SIG-M5 treated with dmso at 0.1 percent for 504 hours (cell line): ENCODE results near the gene BID.

Source experiments
- DNase-seq: peaks from one replicate; lab custom pipeline; 2025; ENCODE audit not compliant: unreplicated experiment; lab: John Stamatoyannopoulos, UW

BID gene

DNA sequence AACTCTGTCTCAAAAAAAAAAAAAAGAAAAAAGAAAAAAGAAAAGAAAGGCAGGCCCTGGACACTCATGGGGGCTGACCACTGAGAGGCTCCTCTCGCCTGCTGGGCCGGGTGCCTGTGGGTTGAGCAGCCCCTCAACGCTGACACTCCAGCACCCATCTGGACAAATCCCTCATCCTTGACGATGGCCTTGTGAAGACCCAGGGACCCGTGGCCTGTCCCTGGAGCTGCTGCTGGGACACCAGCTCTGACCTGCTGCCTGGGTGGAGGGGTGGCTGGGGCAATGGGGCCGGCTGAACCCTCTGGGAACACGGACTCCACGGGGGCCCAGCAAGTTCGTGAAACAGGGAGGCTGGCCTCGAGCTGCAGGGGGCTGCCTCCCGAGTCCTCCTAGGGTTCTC is 10.5 kb upstream of the BID start:
- no peak for DNase-seq

DNA sequence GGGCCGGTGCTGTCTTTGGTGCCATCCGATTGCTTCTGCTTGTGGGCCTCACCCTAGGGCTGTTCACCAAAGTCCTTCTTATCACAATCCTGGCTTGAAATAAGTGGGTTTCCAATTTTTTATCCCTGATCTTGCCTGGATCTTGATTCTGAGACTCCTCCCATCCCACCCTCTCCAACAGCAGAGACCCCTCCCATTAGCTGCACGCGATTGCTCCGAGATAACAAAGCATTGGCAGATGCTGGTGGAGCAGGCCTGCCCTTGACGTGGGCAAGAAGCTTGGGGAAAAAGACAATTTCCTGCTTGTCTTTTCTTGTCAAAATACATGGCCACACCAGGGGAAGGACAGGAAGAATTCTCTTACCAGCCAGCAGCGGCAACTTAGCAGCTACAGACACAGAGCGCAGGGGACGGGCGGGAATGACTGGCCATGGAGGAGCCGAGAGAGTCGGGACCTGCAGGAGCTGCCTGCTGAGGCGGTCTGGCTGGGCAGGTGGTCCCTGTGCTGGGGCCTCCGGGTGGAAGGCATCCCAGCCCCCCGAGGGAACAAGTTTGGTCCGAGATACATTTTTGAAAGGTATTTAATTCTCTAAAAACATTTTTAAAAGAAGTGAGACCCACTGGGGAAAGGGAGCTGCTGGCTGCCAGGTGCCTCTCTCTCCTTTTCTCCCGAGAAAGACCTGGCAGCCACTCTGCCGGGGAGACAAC is 9.7 kb upstream of the BID start:
- no peak for DNase-seq

DNA sequence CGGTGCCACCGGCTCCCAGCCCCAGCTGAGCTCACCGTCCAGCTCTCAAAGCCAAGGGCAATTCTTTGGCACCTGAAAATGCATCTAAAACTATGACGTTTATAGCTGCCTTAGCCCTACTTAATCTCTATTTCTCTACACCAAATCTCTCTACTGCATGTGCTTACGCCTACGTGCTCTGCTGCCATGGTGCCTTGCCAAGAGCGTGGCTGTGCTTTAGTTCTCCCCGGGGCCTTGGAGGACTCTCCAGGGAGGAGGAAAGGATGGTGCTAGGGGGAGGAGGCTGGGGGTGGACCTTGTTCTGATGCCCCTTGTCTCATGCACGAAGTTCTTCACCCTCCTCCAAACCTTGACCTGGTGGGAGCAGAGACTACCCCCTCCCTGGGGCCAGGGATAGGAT is 9.0 kb upstream of the BID start:
- no peak for DNase-seq

DNA sequence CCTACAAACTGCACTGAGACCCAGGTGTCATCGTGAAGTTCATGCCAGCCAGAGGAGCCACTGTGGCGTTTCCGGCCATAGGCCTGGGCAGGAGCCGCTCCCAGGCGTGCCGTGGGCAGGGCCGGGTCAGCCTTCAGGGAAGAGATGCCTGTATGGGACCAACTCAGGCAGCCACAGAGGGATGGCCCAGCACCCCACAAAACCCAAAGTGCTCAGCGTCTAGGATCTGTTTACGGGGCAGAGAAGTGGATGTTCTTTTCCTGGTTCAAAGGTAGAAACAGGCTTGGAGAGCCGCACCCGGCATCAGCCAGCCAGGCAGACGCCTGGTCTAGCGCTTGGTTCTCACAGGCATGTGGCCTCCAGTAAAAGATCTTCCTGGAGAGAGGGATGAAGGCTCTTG is 8.4 kb upstream of the BID start:
- DNase-seq, result no peak

DNA sequence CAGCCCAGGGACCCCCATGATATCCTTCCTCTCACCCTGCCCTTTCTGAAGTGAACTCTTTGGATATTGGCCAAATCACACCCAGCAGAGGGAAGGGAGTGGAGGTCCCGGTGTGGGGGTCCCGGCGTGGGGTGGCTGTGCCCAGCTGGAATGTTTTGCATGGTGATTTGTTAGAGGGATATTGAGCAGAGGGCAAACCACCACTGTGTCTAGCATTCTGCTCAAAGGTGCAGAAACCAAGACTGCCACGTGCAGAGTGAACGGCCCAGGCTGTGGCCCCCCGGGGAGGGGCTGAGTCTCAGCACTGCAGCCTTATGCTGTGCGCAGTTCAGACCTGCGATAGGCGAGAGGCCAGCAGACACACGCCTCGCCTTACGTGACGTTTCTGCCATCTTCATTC is 7.9 kb upstream of the BID start:
- no peak for DNase-seq

DNA sequence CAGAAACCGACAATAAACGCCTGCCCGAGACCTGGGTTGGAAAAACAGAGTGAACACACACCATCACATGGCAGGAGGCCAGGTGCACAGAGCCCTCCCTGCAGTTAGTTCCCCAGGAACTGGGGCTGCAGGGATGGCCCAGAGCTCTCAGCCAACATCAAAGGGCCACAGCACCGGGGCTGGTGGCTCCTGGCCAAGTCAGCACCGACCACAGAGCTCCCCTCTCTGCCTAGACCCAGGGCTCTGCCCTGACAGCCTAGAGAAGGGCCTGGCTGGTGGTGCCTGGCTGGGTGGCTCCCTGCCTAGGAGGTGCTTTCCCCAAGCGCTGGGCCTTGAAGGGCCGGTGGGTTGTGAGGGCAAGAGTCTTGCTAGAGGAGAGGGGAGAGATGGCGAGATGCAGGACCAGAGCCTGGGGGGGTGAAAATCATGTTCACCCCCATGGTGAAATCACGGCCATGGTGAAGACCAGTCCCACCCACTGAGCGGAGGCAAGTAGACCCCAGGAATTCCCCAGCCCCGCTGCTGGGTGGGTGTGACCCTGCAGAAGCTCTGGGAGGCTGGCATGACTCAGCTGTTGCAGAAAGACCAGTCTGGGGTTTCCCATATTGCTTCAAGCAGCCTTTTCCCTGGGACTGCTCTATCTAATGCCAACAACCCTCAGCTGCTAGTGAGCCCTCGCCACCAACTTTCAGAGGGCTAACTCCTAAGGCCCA is 7.2 kb upstream of the BID start:
- DNase-seq, result peak; percentile 13

DNA sequence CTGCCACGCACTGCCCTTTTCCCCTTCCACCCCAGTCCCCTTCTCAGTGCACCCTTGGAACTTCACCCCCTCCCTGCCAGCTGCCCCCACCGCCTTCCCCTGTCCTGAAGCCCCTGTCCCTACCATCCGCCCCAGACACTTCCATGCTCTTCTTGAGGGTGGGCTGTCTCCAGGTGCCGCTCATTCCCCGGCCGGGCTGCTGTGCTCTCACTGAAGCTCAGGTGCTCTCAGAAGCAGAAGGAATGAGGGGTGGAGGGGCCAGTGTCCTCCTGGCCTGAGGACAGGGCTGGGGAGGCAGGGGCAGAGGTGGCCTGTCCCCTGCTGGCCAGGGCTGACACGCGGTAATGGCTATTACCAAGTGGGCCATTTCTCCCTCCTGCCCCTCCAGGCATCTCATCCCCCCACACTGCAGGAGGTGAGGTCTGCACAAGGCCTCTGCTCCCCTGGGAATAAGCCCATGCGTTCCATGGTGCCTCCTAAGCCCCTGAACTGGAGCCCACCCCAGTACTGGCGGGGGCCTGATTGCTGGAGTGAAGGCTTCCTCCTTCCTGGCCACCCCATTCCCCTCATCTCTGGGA is 6.6 kb upstream of the BID start:
- no peak for DNase-seq

DNA sequence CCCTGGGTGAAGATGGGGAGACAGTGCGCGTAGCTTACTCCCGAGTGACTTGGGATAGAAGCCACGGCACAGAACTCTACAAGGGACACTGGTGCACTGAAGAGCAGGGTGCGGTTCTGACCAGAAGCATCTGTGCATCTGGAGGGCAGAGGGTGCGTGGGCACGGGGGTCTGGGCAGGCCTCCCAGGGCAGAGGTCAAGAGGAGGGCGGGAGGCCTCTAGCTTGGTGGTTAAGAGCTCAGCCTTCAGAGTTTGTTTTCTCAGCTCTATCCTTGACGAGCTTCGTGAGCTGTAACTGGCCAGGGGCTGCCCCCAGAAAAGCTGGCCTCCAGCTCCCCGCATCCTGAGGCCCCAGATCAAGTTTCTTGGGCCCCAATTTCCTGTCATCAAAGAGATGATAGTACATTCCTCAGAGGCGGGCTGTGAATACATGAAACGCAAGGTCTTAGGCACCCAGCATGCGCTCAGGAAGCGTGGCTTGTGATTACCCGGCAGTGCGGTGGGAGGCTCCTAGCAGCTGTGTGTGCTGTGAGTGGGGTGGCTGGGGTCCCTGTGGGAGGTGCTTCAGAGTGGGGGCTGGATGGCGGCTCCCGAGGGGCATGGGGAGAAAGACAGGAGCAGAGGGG is 6.0 kb upstream of the BID start:
- DNase-seq, result no peak

DNA sequence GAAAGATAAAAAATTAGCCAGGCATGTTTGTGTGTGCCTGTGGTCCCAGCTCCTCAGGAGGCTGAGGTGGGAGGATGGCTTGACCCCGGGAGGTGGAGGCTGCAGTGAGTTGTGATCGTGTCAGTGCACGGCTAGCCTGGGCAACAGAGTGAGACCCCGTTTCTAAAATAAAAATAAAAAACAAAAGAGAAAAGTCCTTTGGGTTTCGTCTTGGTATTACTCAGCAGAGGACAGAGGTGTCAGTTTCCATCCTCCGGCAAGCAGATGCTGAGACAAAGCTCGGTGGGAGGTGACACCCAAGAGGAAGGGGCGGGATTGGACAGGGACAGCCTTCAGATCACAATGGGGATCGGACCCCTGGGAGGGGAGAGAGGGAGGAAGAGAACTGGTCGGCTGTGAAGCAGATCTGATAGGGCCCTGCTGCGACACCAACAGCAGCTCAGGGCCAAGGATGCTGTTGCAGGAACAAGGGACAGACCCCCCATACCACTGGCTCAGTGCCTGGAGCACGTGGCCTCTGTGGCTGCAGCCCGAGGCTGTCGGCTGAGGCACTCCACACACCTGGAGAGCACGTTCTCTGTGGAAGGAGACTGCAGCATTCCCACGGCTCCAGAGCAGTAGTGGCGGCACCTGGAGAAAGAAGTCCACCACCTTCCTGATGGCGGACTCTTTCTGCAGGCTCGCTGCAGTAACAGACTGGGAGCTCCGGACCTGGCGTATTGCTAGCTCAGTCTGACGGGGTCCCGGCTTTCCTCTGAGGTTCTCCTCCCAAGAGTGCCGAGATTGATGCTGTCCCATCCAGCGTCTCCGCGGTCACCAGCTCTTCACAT is 5.2 kb upstream of the BID start:
- no peak for DNase-seq

DNA sequence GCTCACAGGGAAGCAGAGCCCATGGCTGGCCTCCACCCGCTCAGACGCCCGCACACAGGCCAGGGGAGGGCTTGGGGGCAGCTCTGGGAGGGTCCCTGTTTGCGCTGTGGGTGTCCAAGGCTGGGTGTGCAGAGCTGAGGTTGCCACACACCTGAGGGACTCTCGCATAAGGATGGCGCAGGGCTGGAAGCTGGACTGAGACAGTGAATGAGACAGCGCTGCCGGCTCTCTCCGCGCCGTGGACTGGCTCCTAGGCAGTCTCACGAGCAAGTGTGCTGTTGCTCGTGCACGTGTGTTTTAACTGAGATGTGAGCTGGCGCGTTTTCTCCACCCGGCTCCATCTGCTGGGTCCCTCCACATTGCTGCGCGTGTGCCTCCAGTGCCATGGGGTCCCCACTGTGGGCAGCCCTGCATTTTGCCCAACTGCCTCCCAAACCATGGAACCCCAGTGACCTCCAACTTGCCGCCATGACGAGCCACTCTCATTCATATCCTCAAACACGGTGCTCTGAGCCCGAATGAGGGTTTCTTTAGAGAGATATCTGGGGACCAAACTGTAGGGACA is 4.2 kb upstream of the BID start:
- DNase-seq, result no peak

DNA sequence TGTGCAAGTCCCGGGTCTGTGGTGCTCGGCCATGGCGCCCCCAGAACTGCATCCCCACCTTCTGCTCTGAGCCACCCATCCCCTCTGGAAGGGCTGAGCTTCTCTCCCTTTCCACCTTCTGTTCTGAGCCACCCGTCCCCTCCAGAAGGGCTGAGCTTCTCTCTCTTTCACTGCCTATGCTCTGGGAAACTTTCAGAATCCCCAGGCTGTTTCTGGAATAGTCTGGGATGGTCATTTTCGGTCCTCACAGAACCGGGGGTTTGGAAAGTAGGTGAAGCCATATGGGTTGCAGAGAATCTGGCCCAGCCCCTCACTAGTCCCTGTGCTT is 3.4 kb upstream of the BID start:
- DNase-seq, result no peak

DNA sequence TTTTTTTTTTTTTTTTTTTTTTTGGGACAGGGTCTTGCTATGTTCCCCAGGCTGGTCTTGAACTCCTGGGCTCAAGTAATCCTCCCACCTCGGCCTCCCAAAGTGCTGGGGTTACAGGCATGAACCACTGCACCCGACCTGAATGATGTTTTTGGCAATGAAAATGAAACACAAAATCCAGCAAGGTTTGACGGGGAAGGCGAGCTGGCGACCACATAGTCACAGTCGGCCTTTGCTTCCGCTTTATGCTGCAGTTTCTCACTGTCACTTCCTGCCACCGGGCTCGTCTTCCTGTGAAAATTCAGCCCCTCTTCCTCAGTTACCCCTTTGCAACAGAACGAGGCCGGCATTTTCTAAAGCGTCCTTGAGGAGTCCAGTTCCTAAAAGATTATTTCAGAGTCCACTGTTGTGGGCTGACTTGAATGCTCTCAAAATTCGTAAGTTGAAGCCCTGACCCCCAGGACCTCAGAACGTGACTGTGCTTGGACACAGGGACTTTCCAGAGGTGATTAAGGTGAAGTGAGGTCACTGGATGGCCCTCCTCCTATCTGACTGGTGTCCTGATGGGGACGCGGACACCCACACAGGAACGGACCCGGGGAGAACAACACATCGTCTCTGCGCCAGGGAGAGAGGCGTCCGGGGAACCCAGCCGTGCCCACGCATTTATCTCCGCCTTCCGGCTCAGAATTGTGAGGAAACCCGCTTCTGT is 2.9 kb upstream of the BID start:
- peak; percentile 81 for DNase-seq

DNA sequence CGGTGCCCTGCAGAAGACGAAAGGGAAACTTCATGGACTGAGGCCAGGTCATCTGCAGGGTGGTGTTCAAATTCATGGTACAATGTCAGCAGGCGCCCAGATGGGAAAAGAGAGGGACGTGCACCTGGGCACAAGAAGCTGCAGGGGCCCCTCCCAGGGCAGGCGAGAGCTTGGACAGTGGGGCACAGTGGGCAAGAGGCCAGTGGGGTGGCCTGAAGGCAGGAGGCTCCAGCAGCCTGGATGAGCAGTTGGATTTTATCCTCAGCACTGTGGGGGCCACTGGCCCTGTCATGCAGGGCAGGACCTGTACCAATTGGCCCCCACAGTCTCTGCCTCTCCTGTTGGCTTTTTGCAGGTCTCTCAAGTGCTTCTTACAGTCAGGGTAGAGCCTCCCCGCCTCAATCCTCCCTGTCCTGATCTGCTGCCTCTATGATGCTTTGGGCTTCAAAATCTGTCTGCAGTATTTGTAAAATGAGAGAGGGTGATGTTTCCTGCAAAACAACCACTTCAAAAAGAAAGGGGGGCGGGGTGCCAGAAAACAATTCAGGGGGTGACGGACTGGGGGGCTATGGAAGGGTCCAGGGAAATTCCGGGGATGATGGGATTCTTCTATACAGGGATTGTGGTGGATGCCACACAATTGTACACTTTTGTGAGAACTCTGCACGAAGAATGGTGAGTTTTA is 1.7 kb upstream of the BID start:
- no peak for DNase-seq

DNA sequence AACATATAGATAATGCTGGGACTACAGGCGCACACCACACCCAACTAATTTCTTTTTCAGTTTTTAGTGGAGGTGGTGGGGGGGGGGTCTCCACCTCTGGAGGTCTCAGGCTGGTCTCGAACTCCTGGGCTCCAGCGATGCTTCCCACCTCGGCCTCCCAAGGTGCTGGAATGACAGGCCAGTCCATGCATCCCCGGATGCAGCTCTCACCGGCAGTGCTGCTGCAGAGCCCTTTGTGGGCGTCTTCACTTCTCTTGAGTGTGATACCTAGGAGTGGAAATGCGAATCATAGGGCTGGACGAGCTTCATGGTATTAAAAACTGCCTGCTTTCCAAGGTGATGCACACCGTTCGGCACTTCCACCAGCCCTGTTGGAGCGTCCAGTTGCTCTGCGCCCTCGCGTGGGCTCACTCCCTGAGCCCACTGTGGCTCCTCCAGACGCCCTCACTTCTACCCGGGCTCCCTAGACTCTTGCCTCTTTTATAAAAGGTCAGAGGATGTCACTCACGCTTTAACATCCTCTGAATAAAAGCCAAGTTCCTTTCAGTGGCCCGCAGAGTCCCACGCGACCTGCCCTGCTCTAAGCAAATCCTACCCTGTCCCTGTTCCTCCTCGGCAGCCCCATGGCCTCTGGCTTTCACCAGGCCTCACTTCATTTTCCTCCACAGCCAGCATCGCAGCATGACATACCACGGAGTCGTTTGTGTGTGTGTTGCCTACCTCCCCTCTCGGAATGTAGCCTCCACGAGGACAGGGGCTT is 837 bp upstream of the BID start:
- DNase-seq, result no peak

DNA sequence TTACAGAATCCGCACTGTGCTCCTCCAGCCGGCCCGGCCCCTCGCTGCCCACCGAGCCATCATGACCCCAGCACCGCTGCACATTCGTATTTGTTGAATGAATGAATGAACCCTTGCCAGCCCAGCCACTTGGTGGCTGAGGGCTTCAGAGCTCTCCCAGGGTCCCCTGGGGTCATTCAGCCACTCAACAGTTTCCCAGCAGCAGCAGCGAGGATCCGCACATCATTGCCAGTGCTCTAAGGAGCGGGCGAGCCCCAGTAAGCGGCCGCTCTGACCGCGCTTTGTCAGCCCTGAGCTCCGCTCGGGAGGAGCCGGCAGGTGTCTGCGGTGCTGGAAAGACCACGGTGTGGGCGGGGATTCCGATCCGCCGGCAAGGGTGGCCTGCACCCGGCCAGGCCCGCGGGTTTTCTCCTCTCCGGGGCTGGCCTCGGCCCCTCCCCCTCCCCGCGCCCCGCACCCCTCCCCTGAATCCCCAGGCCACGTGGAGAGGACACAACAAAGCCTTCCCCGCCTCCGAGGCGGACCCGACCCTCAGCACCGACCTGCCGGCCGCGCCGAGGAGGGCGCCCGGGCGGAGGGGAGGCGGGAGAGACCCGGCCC is 563 bp downstream of the BID start:
- DNase-seq, result peak; percentile 42

DNA sequence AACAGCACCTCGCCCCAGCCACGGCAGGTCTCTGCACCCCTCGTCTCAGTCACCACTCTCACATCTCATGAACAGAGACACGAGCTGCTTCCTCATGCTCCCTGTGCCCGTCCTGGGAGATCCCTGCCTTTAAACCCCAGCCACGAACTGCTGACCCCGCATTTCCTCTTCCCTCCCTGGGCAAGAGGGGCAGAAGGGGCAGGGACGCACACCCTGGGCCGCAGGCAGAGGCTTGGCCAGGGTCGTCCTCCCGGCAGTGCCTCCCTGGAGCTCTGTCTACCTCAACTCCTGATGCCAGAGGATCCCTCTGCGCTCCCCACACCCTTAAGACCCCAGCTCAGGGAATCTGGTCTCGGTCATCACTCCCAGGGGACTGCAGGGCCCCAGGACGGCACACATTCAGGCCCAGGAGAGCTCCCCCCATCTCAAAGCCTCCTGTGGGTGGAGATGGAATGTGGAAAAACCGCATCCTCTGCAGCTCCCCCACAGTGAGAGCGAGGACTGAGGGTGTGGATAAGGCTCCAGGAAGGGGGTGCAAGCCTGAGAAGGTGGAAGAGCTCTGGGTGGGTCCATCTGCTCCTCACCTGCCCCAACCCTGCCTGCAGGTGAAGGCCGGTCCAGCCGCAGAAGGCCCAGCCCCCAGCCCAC is 1.2 kb downstream of the BID start:
- DNase-seq, result peak; percentile 31

DNA sequence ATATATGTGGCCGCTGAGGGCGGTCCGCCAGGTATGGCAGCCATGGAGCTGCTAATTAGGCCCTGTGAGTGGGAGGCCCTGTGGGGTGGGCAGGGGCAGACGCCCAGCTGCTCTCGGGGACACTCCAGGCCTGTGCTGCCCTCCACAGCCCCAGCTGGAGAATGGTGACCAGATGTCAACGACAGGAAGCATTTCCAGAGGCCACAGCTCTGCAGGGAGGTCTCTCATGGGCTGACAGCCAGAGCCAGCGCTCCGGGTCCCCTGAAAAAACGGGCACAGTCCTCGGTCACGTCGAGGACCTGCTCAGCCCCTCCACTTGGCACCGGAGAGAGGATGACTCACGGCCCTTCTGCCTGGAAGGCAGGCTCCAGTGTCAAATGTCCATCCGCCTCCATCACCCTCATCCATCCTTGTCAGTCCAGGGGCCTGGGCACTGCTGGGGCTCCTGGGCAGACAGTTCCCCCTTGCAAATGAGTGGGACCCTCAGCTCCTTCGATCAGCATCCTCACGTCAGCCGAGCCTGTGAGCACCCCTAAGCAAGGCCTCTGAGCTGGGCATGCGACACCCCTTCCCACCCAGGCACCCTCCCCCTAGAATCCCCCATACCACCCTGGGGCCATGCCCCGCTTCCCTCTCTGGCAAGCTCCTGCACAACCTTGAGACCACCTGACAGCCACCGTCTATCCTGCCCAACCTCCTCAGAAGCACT is 1.9 kb downstream of the BID start:
- DNase-seq, result no peak
